ENCODE data around the gene CYB561D2. TPM values are rescaled to one million over a fixed set of nuclear protein-coding genes. Genes with fewer than 3 reads are reported as not detected.

Gene CYB561D2
- total RNA-seq, 1 donor from 2014 or later: 2.2 TPM

DNA sequence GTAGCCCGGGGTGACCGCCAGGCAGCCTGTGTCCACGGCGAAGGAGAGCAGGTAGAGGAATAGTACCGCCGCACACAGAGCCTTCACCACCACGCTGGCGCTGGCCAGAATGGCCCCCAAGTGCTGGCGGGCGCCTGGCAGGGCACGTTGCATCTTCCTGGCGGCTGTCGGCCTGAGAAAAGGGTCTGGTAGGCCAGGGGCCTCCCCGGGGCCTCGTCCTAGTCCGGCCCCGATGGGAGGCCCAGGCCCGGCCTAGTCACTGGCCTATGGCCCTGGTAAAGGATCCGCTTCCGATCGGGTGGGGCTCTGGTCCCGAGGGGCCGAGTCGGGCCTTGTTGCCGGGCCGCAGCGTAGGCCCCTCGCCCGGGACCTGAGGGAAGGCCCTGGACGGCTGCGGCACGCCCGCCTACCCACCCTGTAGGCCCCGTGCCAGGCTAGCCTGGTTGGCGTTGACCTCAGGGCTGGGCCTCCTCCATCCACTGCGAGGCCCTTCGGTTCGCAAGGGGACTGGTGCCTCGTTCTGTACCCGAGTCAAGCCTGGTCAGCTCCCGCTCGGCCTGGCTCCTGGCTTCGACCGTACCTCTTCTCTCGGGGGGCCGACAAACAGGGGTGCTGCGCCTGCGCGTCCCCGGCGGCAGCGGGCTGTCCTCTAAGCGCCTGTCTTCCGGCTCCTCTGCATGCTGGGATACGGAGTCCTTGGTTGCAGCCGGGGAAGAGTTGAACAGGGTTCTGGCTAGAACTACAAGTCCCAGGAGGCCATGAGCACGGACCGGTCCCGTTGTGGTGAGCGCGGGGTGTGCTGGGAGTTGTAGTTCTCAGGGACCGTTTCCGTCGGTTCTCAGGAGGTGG lies 8.5 kb downstream of the CYB561D2 start, which contains the start of gene TMEM115:
TMEM115 (minus strand) TSS at position 611 of the 849 bp plus-strand sequence; CDS start at position 153, 458 bp downstream.
- peaks cover 17% of the 10 kb centered on the region for H3K4me1 ChIP-seq
- peak; percentile 98 for DNase-seq (ENCODE audit: low spot score)
- peak within 1 kb of the TSS; percentile 95 for H3K4me3 Mint-ChIP-seq
- TF ChIP-seq CTCF (IDR thresholded peaks at IDR 0.05): no peak
- no peak for TF ChIP-seq EZH2phosphoT487 (IDR thresholded peaks at IDR 0.05)
- no peak for TF ChIP-seq EZH2 (IDR thresholded peaks at IDR 0.05)
- peak within 1 kb of the TSS; percentile 96 for H3K9ac ChIP-seq
- peak within 1 kb of the TSS; percentile 93 for H2AFZ ChIP-seq (replicated peaks)
- peak within 1 kb of the TSS; percentile 83 for H3K27ac Mint-ChIP-seq
- peaks cover 36% of the 10 kb centered on the region for H3K79me2 ChIP-seq (ENCODE audit: low read depth)
- no peaks in the 10 kb centered on the region for H3K9me3 Mint-ChIP-seq
- H3K36me3 ChIP-seq: no peaks in the 10 kb centered on the region
- H3F3A ChIP-seq (ENCODE audit: low read depth): no peaks in the 10 kb centered on the region
- peaks cover 6% of the 10 kb centered on the region for H3K27me3 Mint-ChIP-seq (ENCODE audit: insufficient read depth, low read depth)
- peaks cover 38% of the 10 kb centered on the region for H4K20me1 ChIP-seq (ENCODE audit: low read depth)
- peaks cover 7% of the 10 kb centered on the region for H3K36me3 Mint-ChIP-seq
- peaks cover 7% of the 10 kb centered on the region for H3K27me3 ChIP-seq
- no peaks in the 10 kb centered on the region for H3K9me3 ChIP-seq (ENCODE audit: low read depth)
- peak within 1 kb of the TSS; percentile 92 for H3K4me2 ChIP-seq
- H3K4me1 Mint-ChIP-seq: peaks cover 39% of the 10 kb centered on the region
- peak within 1 kb of the TSS; percentile 79 for H3K4me3 ChIP-seq
- H3K27ac ChIP-seq: no peak within 1 kb of the TSS

DNA sequence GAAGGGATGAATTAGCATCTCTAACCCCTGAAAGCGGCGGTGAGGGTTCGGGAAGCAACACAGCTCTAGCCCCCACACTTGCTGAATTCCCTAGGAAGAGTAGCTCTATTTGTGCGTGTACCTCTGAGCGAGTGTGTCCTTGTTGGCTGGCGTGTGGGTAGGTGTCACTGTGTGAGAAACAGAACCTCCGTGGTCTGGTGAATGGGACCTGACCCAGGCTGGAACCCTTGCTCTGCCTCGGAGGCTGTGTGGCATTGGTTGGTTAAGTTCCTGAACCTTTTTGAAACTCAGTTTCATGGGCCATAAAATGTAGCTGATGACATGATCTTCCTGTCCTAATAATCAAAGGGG lies 9.1 kb downstream of the CYB561D2 start:
- H3K4me1 Mint-ChIP-seq: peaks cover 41% of the 10 kb centered on the region
- no peak for TF ChIP-seq CTCF (IDR thresholded peaks at IDR 0.05)
- TF ChIP-seq EZH2phosphoT487 (IDR thresholded peaks at IDR 0.05): no peak
- TF ChIP-seq EZH2 (IDR thresholded peaks at IDR 0.05): no peak
- Histone ChIP-seq H3F3A (ENCODE audit: low read depth) (no peaks in the 10 kb centered on the region), H4K20me1 (ENCODE audit: low read depth) (peaks cover 38% of the 10 kb centered on the region), H3K9me3 (ENCODE audit: low read depth) (no peaks in the 10 kb centered on the region), H3K27ac (no peak overlapping the region), H3K36me3 (no peaks in the 10 kb centered on the region), H2AFZ (replicated peaks) (peak overlapping the region; percentile 93), H3K4me3 (peak overlapping the region; percentile 79), H3K9ac (no peak overlapping the region), H3K79me2 (ENCODE audit: low read depth) (peaks cover 36% of the 10 kb centered on the region), H3K4me2 (peak overlapping the region; percentile 73), H3K4me1 (peaks cover 22% of the 10 kb centered on the region), H3K27me3 (peaks cover 13% of the 10 kb centered on the region)
- peaks cover 6% of the 10 kb centered on the region for H3K27me3 Mint-ChIP-seq (ENCODE audit: insufficient read depth, low read depth)
- no peak for DNase-seq (ENCODE audit: low spot score)
- H3K27ac Mint-ChIP-seq: peak overlapping the region; percentile 83
- no peaks in the 10 kb centered on the region for H3K9me3 Mint-ChIP-seq
- peak overlapping the region; percentile 95 for H3K4me3 Mint-ChIP-seq
- H3K36me3 Mint-ChIP-seq: peaks cover 4% of the 10 kb centered on the region

GRCh38 chr3:50364573-50365079 lies 14.0 kb downstream of the CYB561D2 start:
- Mint-ChIP-seq H3K4me3 (peak overlapping the region; percentile 82), H3K4me1 (peaks cover 12% of the 10 kb centered on the region), H3K36me3 (no peaks in the 10 kb centered on the region), H3K9me3 (no peaks in the 10 kb centered on the region), H3K27ac (no peak overlapping the region), H3K27me3 (ENCODE audit: insufficient read depth, low read depth) (peaks cover 2% of the 10 kb centered on the region)
- no peaks in the 10 kb centered on the region for H4K20me1 ChIP-seq (ENCODE audit: low read depth)
- peaks cover 5% of the 10 kb centered on the region for H3K4me1 ChIP-seq
- peak overlapping the region; percentile 54 for H3K4me3 ChIP-seq
- no peaks in the 10 kb centered on the region for H3K9me3 ChIP-seq (ENCODE audit: low read depth)
- H3K36me3 ChIP-seq: no peaks in the 10 kb centered on the region
- H2AFZ ChIP-seq (replicated peaks): peak overlapping the region; percentile 50
- no peaks in the 10 kb centered on the region for H3K79me2 ChIP-seq (ENCODE audit: low read depth)
- no peak overlapping the region for H3K27ac ChIP-seq
- no peak overlapping the region for H3K9ac ChIP-seq
- no peak for DNase-seq (ENCODE audit: low spot score)
- H3F3A ChIP-seq (ENCODE audit: low read depth): peaks cover 4% of the 10 kb centered on the region
- H3K4me2 ChIP-seq: peak overlapping the region; percentile 79
- peaks cover 29% of the 10 kb centered on the region for H3K27me3 ChIP-seq
- TF ChIP-seq EZH2 (IDR thresholded peaks at IDR 0.05) (no peak), EZH2phosphoT487 (IDR thresholded peaks at IDR 0.05) (no peak), CTCF (IDR thresholded peaks at IDR 0.05) (no peak)
